HG02798 (cell line): Measurements from ENCODE around the gene NSUN2.
"Not testable (repeated sequence)": the region's sequence is repeated elsewhere in the genome, so short reads cannot be mapped to it uniquely, and the experiment has no call there.

Experiments used
- ATAC-seq: cut with Tn5 transposase; IDR thresholded peaks from one replicate; pipeline ENCODE4 v1.9.1; 2021; ENCODE audit warnings: mild to moderate bottlenecking; ENCODE audit not compliant: unreplicated experiment, poor library complexity

Gene NSUN2

DNA sequence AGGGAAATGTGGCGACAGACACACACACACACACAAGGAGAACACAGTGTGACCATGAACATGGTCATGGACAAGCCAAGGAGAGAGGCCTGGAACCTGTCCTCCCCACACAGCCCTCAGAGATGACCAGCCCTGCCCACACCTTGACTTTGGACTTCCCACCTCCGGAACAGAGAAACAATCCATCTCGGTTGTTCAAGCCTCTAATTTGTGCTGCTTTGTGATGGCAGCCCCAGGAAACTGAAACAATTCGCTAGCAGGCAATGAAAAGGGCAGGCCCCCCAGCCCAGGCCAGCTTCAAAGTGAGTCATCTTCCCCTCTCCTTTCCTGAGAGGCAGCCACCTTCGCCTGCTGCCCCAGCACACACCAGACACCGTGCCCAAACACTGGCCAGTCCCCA, 47.7 kb downstream of the NSUN2 start:
- no peak for ATAC-seq

DNA sequence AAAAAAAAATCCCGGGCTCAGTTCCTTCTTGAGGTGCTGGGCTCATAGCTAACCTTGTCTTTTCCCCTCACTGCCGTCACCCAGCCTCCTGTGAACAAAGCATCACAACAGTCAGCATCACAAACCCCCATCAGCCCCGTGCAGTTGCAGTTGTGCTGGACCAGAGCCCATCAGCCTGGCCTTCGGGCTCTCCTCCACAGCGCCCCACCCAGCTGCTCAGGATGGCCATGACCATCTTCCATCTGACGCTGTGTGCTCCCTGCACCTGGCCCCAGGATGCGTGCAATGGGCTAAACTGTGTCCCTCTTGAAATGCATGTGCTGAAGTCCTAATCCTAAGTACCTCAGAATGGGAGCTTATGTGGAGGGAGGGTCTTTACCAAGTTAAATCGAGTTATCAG, 48.1 kb downstream of the NSUN2 start:
- no peak for ATAC-seq

DNA sequence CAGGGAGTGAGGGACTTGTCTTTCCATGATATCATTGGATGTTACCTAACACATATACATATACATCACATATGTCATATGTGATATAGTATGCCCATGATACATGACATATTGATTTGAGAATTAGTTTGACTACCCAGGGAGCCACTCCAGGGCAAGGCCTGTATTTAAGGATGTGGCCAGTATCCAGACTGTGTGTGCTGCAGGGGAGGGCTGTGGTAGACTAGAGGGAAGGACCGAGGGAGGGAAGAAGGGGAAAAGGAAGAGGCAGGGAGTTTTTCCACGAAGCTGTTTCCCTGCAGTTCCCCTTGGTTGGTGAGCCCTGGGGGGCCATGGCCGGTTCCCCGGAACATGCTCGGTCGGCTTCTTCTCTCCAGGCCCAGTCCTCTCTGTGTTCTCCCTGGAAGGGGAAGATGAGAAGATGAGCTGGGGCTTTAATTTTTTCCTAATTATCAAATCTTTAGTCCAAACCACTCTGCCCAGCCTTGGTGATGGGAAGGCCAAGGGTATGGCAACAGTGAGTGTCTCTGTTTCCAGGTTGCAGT, 48.7 kb downstream of the NSUN2 start:
- no peak for ATAC-seq

GRCh38 chr5:6583049-6583880, 49.6 kb downstream of the NSUN2 start:
- peak; percentile 42 for ATAC-seq

- no peak for ATAC-seq
Observed at GRCh38 chr5:6582507-6583048, 50.3 kb downstream of the NSUN2 start.

DNA sequence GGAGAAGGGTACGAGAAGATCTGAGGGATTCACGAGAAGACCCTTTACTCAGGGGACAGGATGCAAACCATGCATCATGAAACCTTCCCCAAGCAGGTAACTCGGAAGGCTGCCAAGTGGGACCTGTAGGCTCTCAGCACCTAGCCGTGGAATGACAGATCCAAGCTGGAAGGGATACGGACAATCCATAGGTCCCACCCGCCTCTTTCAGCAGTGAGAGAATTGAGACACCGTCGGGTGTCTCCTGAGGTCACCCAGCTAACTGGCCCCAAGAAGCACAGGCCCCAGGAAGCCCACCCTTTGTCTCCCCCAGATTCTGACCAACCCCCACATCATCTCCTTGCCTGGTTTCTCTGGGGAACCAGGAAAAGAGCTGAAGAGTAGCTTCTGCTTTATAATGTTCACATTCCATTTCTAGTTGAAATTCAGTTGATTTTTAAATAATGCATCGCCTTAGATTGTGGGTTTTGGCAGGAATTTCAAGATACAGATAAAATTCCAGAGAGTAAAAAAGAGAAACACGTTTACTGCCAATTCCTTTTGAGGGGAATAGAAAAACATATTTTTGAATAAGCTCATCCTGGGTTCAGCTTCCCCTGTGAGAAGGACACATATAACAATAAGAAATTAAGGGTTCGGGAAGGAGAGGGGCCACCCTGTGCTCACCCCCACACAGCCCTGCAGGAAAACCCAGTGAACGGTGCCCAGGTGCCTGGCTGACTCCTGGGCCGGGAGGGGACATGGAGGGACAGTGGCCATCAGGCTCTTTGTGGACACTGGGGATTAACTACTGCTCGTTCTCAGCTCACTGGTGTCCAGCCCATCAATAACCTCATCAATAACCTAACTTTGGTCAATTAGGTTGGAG, 51.1 kb downstream of the NSUN2 start:
- ATAC-seq = no peak

DNA sequence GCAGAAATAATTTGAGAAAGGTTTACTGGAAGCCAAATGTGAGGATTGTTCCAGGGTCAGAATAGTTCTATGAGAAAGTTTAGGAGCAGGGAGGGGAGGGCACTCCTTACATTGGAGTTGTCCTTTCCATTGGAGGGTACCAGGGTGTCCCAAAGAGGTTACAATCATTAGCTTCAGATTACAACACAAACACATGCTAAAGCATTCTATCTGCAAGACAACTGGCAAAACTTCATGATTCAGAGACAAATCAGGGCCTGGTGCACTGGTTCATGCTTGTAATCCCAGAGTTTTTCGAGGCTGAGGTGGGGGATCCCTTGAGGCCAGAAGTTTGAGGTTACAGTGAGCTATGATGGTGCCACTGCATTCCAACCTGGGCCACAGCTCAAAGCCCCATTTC, 51.8 kb downstream of the NSUN2 start:
- ATAC-seq = no peak

DNA sequence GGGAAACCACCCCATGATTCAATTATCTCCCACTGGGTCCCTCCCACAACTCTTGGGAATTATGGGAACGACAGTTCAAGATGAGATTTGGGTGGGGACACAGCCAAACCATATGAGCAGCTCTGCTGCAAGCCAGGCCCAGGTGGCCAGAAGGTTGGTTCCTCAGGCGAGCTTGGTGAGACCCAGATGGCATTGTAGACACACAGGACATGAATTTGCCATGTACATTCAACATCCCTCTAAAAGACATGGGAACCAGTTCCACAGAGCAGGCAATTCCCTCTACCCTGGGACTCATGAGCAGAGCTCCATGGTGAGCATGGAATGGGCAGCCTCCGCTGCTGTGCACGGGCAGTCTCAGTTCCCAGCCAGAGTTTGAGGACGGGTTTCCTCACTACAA, 53.3 kb downstream of the NSUN2 start:
- no peak for ATAC-seq

DNA sequence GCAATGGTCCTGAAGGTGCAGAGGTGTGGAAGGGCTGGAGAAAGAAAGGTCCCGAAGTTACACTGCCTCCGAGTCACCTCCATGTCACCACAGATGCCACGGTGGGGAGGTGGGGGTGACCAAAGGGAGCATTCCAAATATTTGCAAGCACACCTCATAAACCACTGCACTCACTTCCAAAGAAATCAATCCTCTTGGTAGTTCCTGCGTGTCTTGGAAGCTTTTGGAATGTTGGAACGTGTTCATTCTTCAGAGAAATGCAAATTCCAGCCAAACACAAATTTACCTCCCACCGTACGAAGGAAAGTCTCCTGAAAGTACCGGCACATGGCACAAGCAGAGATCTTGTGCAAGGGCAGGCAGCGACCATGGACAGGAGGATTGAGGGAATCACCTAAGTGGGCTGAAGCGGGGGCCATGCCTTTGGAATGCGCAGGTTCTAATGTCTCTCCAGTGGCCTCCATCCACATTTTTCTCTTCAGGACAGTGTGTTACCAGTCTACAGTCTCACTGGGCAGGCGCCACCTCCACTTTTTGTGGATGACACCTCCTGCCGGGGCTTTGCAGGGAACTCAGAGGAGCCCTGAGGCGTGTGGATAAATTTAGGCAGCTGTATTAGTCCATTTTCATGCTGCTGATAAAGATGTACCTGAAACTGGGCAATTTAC, 54.0 kb downstream of the NSUN2 start:
- ATAC-seq = no peak

DNA sequence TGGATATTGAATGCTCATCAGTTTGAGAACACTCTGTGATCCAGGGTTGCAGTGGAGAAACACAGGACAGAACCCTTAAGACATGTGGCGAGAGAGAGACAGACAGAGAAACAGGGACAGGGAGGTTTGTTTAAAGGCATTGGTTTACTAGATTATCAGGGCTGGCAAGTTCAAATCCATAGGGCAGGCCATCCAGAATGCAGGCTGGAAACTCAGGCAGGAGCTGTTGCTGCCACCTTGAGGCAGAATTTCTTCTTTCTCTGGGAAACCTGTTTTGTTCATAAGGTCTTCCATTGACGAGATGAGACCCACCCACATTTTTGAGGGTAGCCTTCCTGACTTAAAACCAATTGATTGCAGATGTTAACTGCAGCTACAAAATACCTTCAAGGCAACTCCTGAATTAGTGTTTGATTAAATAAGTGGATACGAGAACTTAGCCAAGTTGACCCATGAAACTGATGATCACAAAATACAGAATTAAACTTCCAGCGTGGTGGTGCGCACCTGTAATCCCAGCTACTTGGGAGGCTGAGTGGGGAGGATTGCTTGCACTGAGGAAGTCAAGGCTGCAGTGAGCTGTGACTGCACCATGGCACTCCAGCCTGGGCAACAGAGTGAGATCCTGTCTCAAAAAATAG, 55.9 kb downstream of the NSUN2 start:
- ATAC-seq = no peak

GRCh38 chr5:6574537-6575245, 58.2 kb downstream of the NSUN2 start:
- ATAC-seq = no peak

GRCh38 chr5:6574111-6574510, 58.7 kb downstream of the NSUN2 start:
- no peak for ATAC-seq

GRCh38 chr5:6573651-6574101, 59.2 kb downstream of the NSUN2 start:
- ATAC-seq = no peak

DNA sequence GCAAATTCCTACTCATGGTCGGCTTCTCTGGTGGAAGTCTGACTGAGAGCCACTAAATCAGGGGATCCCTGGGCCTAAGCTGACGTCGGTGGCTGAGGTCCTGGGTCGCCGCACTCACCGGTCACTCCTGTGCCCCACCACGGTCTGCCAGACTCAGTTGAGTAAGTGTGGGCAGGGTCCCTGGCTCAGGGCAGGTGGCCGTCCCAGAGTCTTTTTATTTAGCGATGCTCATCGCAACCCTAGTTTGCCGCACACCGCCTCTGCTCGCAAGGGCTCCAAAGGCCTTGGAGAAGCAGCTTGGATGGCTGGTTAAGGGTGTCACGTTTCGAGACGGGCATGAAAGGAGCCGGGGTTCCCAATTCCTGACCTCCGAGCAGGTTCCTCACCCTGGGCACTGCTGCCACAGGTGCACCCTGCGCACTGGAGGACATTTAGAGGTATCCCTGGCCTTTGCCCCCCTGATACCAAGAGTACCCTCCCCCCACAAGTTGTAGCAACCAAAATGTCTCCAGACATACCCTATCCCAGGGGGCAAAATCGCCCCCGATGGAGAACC, 59.9 kb downstream of the NSUN2 start:
- no peak for ATAC-seq

DNA sequence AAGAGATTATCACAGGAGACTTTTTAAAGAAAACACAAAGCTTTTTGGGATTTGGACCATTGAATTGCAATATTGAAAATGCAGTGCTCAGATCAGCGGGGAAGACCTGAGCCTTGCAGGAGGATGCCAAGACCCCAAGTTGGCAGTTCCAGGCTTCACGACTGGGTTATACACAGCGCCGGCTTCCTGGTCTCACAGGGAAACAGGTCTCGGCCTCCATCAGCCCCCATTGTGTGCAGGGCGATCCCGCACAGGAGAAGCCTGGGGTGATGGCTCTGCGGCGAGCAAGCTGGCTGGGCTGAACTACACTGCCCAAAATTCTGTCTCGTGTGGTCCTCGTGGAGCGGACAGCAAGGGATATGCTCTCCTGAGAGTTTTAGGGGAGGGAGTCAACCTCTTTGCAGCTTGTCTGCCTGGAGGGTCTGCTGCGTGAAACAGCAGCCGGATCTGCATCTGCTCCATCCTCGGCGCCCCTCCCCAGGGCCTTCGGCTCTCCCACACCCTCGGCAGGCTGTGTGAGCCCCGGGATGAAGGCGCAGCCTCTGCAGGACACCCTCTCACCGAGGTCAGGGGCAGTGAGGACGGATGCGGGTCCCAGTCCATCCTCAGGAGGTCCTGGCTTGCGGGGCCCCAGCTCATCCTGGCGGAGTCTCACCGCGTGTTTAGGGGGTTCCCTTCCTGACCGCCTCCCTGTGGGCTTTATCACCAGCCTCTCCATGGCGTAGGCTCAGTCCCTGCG, 60.6 kb downstream of the NSUN2 start:
- no peak for ATAC-seq

DNA sequence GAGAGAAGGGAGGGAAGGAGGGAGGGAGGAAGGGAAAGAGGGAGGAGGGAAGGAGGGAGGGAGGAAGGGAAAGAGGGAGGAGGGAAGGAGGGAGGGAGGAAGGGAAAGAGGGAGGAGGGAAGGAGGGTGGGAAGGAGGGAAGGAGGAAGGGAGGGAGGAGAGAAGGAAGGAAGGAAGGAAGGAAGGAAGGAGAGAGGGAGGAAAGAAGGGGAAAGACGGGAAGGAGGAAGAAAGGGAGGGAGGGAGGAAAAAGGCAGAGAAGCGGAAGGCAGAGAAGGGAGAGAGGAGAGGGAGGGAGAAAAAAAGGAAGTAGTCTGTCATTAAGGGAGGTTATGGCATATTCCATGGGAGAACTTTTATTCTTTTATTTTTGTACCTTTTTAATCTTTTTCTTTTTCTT, 61.2 kb downstream of the NSUN2 start:
- ATAC-seq = not testable (repeated sequence)

- ATAC-seq = no peak
Observed at GRCh38 chr5:6570530-6570929, 62.3 kb downstream of the NSUN2 start.

- no peak for ATAC-seq
Observed at GRCh38 chr5:6568889-6569288, 64.0 kb downstream of the NSUN2 start.
